ENCODE measurements around the gene TMEM41A.

TMEM41A gene

DNA sequence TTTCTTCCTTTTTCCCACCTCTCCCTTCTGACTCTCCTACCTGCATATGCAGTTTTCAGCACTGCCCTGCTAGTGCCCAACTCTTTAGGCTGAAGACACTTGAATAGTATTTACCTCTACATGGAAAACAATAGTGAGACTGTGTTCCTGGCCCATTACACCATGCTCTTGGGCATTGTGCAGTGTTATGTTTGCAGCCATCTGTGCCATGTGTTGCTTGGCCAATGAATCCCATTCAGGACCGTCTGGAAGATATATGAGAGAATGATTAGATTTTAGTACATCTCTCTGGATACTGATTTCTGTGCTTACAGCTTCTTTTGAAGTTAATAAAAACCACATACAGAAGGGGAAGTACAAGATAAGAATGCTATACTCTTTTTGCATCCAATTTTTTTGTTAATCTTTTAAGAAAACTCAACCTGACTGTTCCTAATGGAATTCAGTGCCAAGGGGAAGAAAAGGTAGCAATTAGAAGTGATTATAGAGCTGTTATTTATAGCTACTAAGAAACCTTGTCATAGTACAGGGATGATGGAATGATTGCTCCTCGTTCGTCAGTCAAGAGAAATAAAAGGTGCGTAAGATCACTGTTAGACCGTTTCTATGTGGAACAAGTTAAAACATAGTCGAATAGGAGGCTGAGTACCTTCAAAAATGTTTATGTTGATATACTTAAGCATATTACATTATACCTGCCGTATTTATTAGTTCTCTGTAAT lies 58.9 kb downstream of the TMEM41A start:
- DNase-seq (ENCODE audit: low read depth, low spot score) = no peak
- no peak overlapping the region for H3K4me3 ChIP-seq (ENCODE audit: low read length)
